ENCODE data around the gene MED14.
A peak's percentile ranks its signal among the peaks of the same experiment; 100 is the strongest.

MED14 gene

GRCh38 chrX:40663078-40663740 is 72.1 kb downstream of the MED14 start:
- DNase-seq, result no peak

GRCh38 chrX:40661489-40661888 is 73.9 kb downstream of the MED14 start:
- no peak for DNase-seq

GRCh38 chrX:40660381-40660780 is 75.0 kb downstream of the MED14 start:
- no peak for DNase-seq

GRCh38 chrX:40653535-40653934 is 81.8 kb downstream of the MED14 start:
- no peak for DNase-seq

GRCh38 chrX:40652664-40653063 is 82.7 kb downstream of the MED14 start:
- no peak for DNase-seq

- DNase-seq, result peak; percentile 84
These were observed 83.6 kb downstream of the MED14 start for GRCh38 chrX:40651620-40652223.

GRCh38 chrX:40647307-40648197 is 87.8 kb downstream of the MED14 start, which contains the start of gene CXorf38:
TSS of gene CXorf38 (minus strand) at chrX:40647561. CDS start at chrX:40647520, 41 bp downstream.
- DNase-seq, result peak; percentile 94

- peak; percentile 54 for DNase-seq
These were observed 88.6 kb downstream of the MED14 start for GRCh38 chrX:40646489-40647306.

- DNase-seq, result no peak
These were observed 90.5 kb downstream of the MED14 start for GRCh38 chrX:40644821-40645358.

- no peak for DNase-seq
These were observed 91.2 kb downstream of the MED14 start for GRCh38 chrX:40644176-40644575.

GRCh38 chrX:40637687-40638086 is 97.7 kb downstream of the MED14 start:
- DNase-seq, result no peak

GRCh38 chrX:40632199-40632598 is 103.1 kb downstream of the MED14 start:
- no peak for DNase-seq

- no peak for DNase-seq
These were observed 106.8 kb downstream of the MED14 start for GRCh38 chrX:40628506-40628905.

GRCh38 chrX:40625294-40625693 is 110.0 kb downstream of the MED14 start:
- DNase-seq, result no peak

- DNase-seq, result no peak
These were observed 111.7 kb downstream of the MED14 start for GRCh38 chrX:40623665-40624064.

GRCh38 chrX:40623139-40623536 is 112.2 kb downstream of the MED14 start, which contains the start of gene MPC1L:
TSS of gene MPC1L (plus strand) at chrX:40623428. CDS start at chrX:40623566, 138 bp downstream.
- DNase-seq, result no peak

GRCh38 chrX:40622479-40623138 is 112.7 kb downstream of the MED14 start:
- no peak for DNase-seq

GRCh38 chrX:40617566-40617965 is 117.8 kb downstream of the MED14 start:
- no peak for DNase-seq

- DNase-seq, result no peak
These were observed 119.4 kb downstream of the MED14 start for GRCh38 chrX:40615976-40616375.

- DNase-seq, result no peak
These were observed 122.8 kb downstream of the MED14 start for GRCh38 chrX:40612511-40612910.

- DNase-seq, result no peak
These were observed 128.0 kb downstream of the MED14 start for GRCh38 chrX:40607381-40607780.

GRCh38 chrX:40603446-40603845 is 131.9 kb downstream of the MED14 start:
- no peak for DNase-seq

Measured in NCI-H82 (cell line).